ENCODE measurements around the gene VAMP8. TPM values are rescaled to one million over a fixed set of nuclear protein-coding genes. Genes with fewer than 3 reads are reported as not detected.
"Not testable (repeated sequence)": the region's sequence is repeated elsewhere in the genome, so short reads cannot be mapped to it uniquely, and the experiment has no call there.

The VAMP8 gene
- total RNA-seq, 1 donor from 2014 or later: 10.0 TPM

DNA sequence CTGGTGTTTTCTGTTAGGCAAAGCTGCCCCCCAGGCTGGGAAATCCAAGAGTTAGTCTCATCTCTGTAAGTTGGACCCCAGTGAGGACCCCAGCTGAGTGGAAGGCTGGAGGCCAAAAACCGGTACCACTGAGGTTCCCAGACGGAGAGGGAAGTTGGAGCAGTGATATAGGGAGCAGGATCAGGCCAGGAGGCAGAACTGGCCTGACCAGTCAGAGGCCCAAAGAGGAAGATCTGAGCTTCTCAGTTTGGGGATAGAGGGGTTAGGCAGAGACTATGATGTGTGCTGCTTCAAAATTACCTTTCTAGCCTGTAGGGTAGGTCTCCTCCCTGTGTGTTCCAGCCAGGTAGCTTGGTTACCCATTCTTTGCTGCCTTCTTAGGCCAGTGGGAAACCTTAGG, 13.6 kb downstream of the VAMP8 start:
- intact Hi-C loops (cut with DNase I): no loop called here
- H3K27ac ChIP-seq: peak overlapping the region; percentile 84 to 88
- H3K36me3 ChIP-seq: peaks cover 0 to 2% of the 10 kb centered on the region in 2 donors
- no peak overlapping the region for H3K4me3 ChIP-seq
- TF ChIP-seq, protein P1, sequence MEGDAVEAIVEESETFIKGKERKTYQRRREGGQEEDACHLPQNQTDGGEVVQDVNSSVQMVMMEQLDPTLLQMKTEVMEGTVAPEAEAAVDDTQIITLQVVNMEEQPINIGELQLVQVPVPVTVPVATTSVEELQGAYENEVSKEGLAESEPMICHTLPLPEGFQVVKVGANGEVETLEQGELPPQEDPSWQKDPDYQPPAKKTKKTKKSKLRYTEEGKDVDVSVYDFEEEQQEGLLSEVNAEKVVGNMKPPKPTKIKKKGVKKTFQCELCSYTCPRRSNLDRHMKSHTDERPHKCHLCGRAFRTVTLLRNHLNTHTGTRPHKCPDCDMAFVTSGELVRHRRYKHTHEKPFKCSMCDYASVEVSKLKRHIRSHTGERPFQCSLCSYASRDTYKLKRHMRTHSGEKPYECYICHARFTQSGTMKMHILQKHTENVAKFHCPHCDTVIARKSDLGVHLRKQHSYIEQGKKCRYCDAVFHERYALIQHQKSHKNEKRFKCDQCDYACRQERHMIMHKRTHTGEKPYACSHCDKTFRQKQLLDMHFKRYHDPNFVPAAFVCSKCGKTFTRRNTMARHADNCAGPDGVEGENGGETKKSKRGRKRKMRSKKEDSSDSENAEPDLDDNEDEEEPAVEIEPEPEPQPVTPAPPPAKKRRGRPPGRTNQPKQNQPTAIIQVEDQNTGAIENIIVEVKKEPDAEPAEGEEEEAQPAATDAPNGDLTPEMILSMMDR (IDR thresholded peaks at IDR 0.05): no peak
- H3K27me3 ChIP-seq: no peaks in the 10 kb centered on the region
- peaks cover 12 to 43% of the 10 kb centered on the region in 2 donors for H3K4me1 ChIP-seq
- no peaks in the 10 kb centered on the region for H3K9me3 ChIP-seq
- no peak for DNase-seq (ENCODE audit: low spot score in 2 of 2)

DNA sequence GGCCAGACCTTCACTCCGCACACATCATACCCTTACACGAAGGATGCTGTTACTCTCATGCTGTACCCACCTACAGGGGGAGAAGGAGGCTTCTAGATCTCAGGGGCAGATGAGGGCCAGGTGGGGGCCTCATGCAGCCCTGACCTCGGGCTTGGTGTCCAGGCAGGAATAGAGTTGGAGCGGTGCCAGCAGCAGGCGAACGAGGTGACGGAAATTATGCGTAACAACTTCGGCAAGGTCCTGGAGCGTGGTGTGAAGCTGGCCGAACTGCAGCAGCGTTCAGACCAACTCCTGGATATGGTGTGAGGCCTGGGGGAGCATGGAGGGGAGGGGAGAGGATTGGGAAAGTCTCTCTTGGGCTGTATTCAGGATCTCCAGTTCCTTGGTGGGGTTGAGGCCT, 14.2 kb downstream of the VAMP8 start:
- H3K27me3 ChIP-seq: no peaks in the 10 kb centered on the region
- TF ChIP-seq, protein P1 (IDR thresholded peaks at IDR 0.05): no peak
- intact Hi-C loops (cut with DNase I): no loop called here
- peaks cover 0 to 2% of the 10 kb centered on the region in 2 donors for H3K36me3 ChIP-seq
- no peak for DNase-seq (ENCODE audit: low spot score in 2 of 2)
- no peak overlapping the region for H3K4me3 ChIP-seq
- peaks cover 14 to 42% of the 10 kb centered on the region in 2 donors for H3K4me1 ChIP-seq
- peak overlapping the region; percentile 84 to 88 for H3K27ac ChIP-seq
- H3K9me3 ChIP-seq: no peaks in the 10 kb centered on the region

DNA sequence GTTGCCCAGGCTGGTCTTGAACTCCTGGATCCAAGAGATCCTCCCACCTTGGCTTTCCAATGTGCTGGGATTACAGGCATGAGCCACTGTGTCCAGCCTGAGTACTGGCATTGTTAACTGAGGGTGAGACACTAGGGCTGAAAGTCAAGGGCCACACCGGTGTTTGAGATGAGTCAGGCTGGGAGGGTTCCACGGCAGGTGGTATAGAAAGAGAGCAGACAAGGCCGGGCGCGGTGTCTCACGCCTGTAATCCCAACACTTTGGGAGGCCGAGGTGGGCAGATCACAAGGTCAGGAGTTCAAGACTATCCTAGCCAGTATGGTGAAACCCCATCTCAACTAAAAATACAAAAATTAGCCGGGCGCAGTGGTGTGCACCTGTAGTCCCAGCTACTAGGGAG, 14.9 kb downstream of the VAMP8 start:
- H3K4me3 ChIP-seq; intact Hi-C loops (cut with DNase I); H3K36me3 ChIP-seq; H3K9me3 ChIP-seq; DNase-seq (ENCODE audit: low spot score in 2 of 2); H3K27me3 ChIP-seq: not testable (repeated sequence)
- Histone ChIP-seq H3K27ac (peak overlapping the region; percentile 84 to 88), H3K4me1 (peaks cover 17 to 50% of the 10 kb centered on the region in 2 donors)

DNA sequence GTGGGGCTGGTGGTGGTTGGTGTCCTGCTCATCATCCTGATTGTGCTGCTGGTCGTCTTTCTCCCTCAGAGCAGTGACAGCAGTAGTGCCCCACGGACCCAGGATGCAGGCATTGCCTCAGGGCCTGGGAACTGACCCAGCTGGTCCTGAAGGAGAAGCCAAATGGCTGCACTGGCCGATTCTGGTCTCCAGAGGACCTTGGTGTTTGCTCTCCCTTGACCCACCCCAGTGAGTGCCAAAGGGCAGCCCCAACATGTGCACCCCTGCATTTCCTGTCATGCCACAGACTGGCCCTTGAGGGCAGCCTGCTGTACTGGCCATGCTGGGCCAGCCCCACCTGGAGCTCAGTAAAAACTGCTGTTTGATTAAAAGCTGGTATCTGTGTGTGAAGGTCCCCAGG, 15.6 kb downstream of the VAMP8 start:
- no peak overlapping the region for H3K4me3 ChIP-seq
- H3K9me3 ChIP-seq: no peaks in the 10 kb centered on the region
- intact Hi-C loops (cut with DNase I): no loop called here
- DNase-seq (ENCODE audit: low spot score in 2 of 2): no peak
- no peak overlapping the region for H3K27ac ChIP-seq
- no peaks in the 10 kb centered on the region for H3K27me3 ChIP-seq
- TF ChIP-seq, protein P1 (IDR thresholded peaks at IDR 0.05): no peak
- H3K36me3 ChIP-seq: peaks cover 14% of the 10 kb centered on the region in 2 donors
- H3K4me1 ChIP-seq: peaks cover 17 to 51% of the 10 kb centered on the region in 2 donors

DNA sequence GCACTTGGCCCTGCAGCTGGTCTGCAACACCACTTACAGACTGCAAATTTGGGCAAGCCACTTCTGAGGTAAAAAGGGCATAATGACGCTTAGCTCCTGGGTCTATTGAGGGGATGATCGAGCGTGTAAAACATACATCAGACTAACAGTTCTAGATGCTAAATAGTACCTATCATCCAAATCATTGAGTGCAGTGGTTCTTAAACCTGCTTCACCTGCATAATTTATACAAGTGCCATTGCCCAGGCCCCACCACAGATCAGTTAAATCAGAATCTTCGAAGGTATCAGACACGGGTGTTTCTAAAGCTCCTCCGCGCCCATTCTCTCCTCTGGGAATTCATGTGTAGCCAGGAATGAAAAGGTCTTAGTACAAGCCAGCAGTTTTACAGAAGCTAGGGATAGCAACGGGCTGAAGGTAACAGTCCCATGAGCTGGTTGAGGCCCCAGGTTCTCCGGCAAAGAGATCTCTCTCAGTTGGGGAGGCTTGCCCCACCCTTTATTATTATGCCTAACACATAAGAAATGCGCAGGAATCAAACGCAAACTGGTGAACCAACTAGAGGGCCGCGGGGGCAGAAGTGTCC, 17.4 kb downstream of the VAMP8 start:
- peaks cover 17 to 35% of the 10 kb centered on the region in 2 donors for H3K4me1 ChIP-seq
- DNase-seq (ENCODE audit: low spot score in 2 of 2): no peak
- H3K4me3 ChIP-seq: peak overlapping the region; percentile 63 to 84
- TF ChIP-seq, protein P1 (IDR thresholded peaks at IDR 0.05): no peak
- peak overlapping the region; percentile 79 to 87 for H3K27ac ChIP-seq
- H3K9me3 ChIP-seq: no peaks in the 10 kb centered on the region
- peaks cover 22 to 30% of the 10 kb centered on the region in 2 donors for H3K36me3 ChIP-seq
- intact Hi-C loops (cut with DNase I): no loop called here
- no peaks in the 10 kb centered on the region for H3K27me3 ChIP-seq

DNA sequence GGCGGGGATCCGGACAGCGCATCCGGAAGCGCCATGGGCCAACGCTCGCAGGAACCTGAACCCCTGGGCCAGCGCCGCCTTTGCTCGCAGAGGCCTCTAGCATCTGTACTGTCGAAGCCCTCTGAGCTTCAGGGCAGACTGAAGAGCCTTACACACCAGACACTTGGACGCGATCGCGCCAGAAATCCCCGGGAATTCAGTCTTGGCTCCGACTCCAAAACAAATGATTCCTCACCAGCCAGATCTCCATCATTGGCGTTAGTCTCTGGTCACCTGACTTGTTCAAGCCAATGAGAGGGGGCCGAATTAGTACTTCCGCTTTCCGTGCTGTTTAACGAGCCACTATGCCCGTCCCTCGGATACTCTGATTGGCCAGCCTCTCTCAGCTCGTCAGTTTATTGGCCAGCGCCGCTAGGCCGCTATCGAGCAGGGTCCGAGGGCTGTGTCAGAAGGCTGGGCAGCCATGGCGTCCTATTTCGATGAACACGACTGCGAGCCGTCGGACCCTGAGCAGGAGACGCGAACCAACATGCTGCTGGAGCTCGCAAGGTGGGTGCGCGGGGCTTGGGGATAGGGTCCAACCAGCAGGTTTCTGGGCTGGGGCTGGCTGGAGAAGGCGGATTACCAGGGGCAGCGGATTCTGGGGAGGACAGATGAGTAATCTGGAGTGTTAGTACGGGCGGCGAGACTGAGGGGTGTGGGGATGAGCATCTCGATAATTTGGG, 18.1 kb downstream of the VAMP8 start, which contains the start of gene RNF181:
Gene RNF181 (plus strand): TSS at position 445 of the 725 bp plus-strand sequence. CDS start 19 bp downstream, at position 464.
- H3K27me3 ChIP-seq: no peaks in the 10 kb centered on the region
- TF ChIP-seq, protein P1 (IDR thresholded peaks at IDR 0.05): no peak
- peak within 1 kb of the TSS; percentile 79 to 87 for H3K27ac ChIP-seq
- H3K4me3 ChIP-seq: peak within 1 kb of the TSS; percentile 63 to 84
- H3K36me3 ChIP-seq: peaks cover 22 to 32% of the 10 kb centered on the region in 2 donors
- peak; percentile 94 to 98 for DNase-seq (ENCODE audit: low spot score in 2 of 2)
- no peaks in the 10 kb centered on the region for H3K9me3 ChIP-seq
- H3K4me1 ChIP-seq: peaks cover 17 to 29% of the 10 kb centered on the region in 2 donors
- intact Hi-C loops (cut with DNase I): no loop called here

Measured in ascending aorta (tissue), 2 donors.